Tibial nerve (tissue), 4 donors: ENCODE results near the gene EXOC4. TPM values are rescaled to one million over a fixed set of nuclear protein-coding genes. Genes with fewer than 3 reads are reported as not detected.

Experiments used
- DNase-seq, 2 donors: peaks; one replicate each; pipeline ENCODE4 v3.0.0-alpha.2; 2019; ENCODE audit warnings: low spot score in 2 of 2
- H3K27ac ChIP-seq, 4 donors: fragments of 200-600 bp; sonication (generic) in 3 of 4; one replicate each; pipeline ENCODE4 v1.5.1; 2017 to 2019; ENCODE audit warnings: mild to moderate bottlenecking in 1 of 4
- H3K27me3 ChIP-seq, 2 donors: fragments of 200-600 bp; sonication (generic) in 1 of 2; one replicate each; pipeline versions ENCODE4 v1.5.1 to v1.6.0; 2017 to 2019
- H3K36me3 ChIP-seq, 3 donors: fragments of 200-600 bp; sonication (generic); one replicate each; pipeline ENCODE4 v1.5.1; 2018 to 2019
- H3K4me1 ChIP-seq, 4 donors: fragments of 200-600 bp; sonication (generic) in 3 of 4; one replicate each; pipeline ENCODE4 v1.5.1; 2017 to 2019
- H3K4me3 ChIP-seq, 4 donors: fragments of 200-600 bp; sonication (generic) in 3 of 4; one replicate each; pipeline ENCODE4 v1.5.1; 2017 to 2019; ENCODE audit warnings: mild to moderate bottlenecking in 1 of 4, moderate library complexity in 1 of 4
- H3K9me3 ChIP-seq, 4 donors: fragments of 200-600 bp; sonication (generic) in 3 of 4; one replicate each; pipeline ENCODE4 v1.5.1; 2017 to 2019
- EP300 ChIP-seq, 2 donors: sonication (generic); formaldehyde crosslinking; IDR thresholded peaks; one replicate each; pipeline ENCODE4 v1.6.1; 2017; ENCODE audit warnings: antibody characterized with exemption in 2 of 2, mild to moderate bottlenecking in 1 of 2
- POLR2A ChIP-seq, 2 donors: fragments of 450-650 bp; IDR thresholded peaks; one replicate each; pipeline ENCODE4 v1.6.1; 2017; ENCODE audit warnings: antibody characterized with exemption in 2 of 2, mild to moderate bottlenecking in 2 of 2, moderate library complexity in 2 of 2
- WGBS, 2 donors: methylation state at CpG; one replicate each; pipeline ENCODE4 v1.1.5; 2018; 5-methylcytosine and 5-hydroxymethylcytosine counted together
- total RNA-seq, 4 donors: library from RNA; depleted of rRNA; stranded (reverse); fragments of >200 nt; gene quantifications; one replicate each; pipeline ENCODE4 v1.1.0, GENCODE V29; 2016
- TF ChIP-seq, protein P1 (sequence below), 5 experiments: fragments of 200-600 bp in 3 of 5; fragments of 450-650 bp in 2 of 5; sonication (generic) in 3 of 5; IDR thresholded peaks; one replicate each; pipeline ENCODE4 v1.5.1; 2016 to 2019; ENCODE audit warnings: antibody characterized with exemption in 5 of 5, mild to moderate bottlenecking in 3 of 5, moderate library complexity in 2 of 5

The EXOC4 gene
- total RNA-seq, 4 donors from 2014 or later, result 70.0 to 104 (median 85.8) TPM

DNA sequence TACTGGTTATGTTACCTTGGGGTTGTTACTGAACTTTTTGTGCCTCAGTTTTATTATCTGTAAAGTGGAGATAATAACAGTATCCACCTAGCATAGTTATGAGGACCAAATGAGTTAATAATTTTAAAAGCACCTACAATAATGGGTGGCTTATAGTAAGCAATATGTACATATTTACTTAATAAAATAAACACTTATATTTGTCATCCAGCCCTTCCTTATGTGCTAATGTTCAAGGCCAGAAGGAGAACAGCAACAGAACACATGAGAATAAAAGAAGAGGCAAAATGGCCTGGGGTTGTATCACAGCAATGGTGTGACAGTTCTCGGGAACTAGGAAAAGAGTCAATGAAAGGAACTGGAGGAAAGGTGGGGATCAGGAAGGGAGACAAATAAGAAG is 618.9 kb downstream of the EXOC4 start:
- Histone ChIP-seq H3K4me3 (no peak overlapping the region), H3K36me3 (no peaks in the 10 kb centered on the region), H3K4me1 (no peaks in the 10 kb centered on the region), H3K27ac (no peak overlapping the region), H3K9me3 (no peaks in the 10 kb centered on the region), H3K27me3 (no peaks in the 10 kb centered on the region)
- no peak for DNase-seq
- TF ChIP-seq, protein P1, sequence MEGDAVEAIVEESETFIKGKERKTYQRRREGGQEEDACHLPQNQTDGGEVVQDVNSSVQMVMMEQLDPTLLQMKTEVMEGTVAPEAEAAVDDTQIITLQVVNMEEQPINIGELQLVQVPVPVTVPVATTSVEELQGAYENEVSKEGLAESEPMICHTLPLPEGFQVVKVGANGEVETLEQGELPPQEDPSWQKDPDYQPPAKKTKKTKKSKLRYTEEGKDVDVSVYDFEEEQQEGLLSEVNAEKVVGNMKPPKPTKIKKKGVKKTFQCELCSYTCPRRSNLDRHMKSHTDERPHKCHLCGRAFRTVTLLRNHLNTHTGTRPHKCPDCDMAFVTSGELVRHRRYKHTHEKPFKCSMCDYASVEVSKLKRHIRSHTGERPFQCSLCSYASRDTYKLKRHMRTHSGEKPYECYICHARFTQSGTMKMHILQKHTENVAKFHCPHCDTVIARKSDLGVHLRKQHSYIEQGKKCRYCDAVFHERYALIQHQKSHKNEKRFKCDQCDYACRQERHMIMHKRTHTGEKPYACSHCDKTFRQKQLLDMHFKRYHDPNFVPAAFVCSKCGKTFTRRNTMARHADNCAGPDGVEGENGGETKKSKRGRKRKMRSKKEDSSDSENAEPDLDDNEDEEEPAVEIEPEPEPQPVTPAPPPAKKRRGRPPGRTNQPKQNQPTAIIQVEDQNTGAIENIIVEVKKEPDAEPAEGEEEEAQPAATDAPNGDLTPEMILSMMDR (IDR thresholded peaks at IDR 0.05), result no peak
- TF ChIP-seq POLR2A (IDR thresholded peaks at IDR 0.05) (no peak), EP300 (IDR thresholded peaks at IDR 0.05) (no peak)
- 92 to 96% methylated on average over 1 of the region's 1 CpG for WGBS, 2 donors

DNA sequence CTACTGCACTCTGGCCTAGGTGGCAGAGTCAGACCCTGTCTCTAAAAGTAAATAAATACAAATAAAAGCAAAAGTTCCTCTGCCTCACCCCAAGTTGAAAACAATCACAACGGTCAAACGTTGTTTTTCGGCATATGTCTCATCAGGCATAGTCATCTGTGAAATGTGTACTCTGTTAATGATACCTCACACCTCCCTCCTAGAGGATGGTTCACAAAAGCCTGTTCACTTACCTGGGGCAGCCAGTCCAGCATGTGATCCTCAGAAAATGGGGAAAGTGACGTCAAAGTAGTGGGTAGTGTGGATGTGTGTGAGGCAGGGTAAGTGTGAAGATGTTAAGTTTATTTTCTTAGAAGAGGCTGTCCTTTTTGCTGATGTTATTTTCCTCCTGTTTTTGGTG is 620.3 kb downstream of the EXOC4 start:
- H3K27me3 ChIP-seq, result no peaks in the 10 kb centered on the region
- DNase-seq, result no peak
- TF ChIP-seq, protein P1 (IDR thresholded peaks at IDR 0.05), result no peak
- TF ChIP-seq EP300 (IDR thresholded peaks at IDR 0.05) (no peak), POLR2A (IDR thresholded peaks at IDR 0.05) (no peak)
- no peaks in the 10 kb centered on the region for H3K9me3 ChIP-seq
- no peak overlapping the region for H3K4me3 ChIP-seq
- no peak overlapping the region for H3K27ac ChIP-seq
- no peaks in the 10 kb centered on the region for H3K4me1 ChIP-seq
- H3K36me3 ChIP-seq, result no peaks in the 10 kb centered on the region
- WGBS, 2 donors, result 92 to 94% methylated on average over 4 of the region's 4 CpGs

DNA sequence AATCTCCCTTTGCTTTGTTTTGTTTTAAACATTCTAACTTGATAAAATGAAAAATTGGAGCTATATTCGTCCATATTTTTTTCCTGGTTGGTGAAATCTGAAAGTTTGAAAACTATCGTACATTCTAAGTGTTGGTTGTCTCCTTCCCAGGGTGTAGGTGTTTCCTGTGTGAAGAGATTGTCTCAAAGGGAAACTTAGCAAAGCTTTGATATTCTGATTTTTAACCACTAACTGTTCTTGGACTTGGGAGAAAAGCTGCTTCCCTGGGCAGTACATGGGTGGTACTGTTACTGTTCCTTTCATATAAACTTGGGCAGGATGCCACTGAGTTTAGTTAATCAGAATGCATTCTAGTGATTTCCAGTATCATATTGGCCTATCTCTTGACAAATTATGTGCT is 620.8 kb downstream of the EXOC4 start:
- TF ChIP-seq POLR2A (IDR thresholded peaks at IDR 0.05) (no peak), EP300 (IDR thresholded peaks at IDR 0.05) (no peak)
- TF ChIP-seq, protein P1 (IDR thresholded peaks at IDR 0.05), result no peak
- Histone ChIP-seq H3K4me3 (no peak overlapping the region), H3K4me1 (no peaks in the 10 kb centered on the region), H3K9me3 (no peaks in the 10 kb centered on the region), H3K36me3 (no peaks in the 10 kb centered on the region), H3K27ac (no peak overlapping the region), H3K27me3 (no peaks in the 10 kb centered on the region)
- 61 to 64% methylated on average over 2 of the region's 2 CpGs for WGBS, 2 donors
- no peak for DNase-seq

DNA sequence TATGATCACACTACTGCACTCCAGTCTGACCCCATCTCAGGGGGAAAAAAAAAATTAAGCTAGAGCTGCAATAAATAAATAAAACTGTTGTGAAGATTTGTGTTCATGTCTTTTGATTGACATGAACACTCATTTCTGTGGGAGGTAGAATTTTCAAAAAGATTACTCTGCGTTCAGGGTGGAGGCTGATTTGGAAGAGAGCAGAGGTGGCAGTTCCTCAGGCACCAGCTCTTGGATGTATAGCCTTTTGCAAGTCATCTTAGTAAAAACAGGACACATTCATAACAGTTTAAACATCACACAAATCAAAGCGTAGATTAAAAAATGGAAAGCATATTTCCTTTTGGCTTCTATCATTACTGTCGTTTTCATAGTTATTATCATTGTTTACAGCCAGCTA is 630.7 kb downstream of the EXOC4 start:
- no peak overlapping the region for H3K27ac ChIP-seq
- H3K4me1 ChIP-seq, result peaks cover 0 to 6% (median 0%) of the 10 kb centered on the region in 4 donors
- no peaks in the 10 kb centered on the region for H3K36me3 ChIP-seq
- no peaks in the 10 kb centered on the region for H3K9me3 ChIP-seq
- TF ChIP-seq, protein P1 (IDR thresholded peaks at IDR 0.05), result no peak
- no peak for TF ChIP-seq EP300 (IDR thresholded peaks at IDR 0.05)
- no peak for TF ChIP-seq POLR2A (IDR thresholded peaks at IDR 0.05)
- WGBS, 2 donors, result 81 to 82% methylated on average over 3 of the region's 3 CpGs
- H3K27me3 ChIP-seq, result no peaks in the 10 kb centered on the region
- no peak for DNase-seq
- no peak overlapping the region for H3K4me3 ChIP-seq

DNA sequence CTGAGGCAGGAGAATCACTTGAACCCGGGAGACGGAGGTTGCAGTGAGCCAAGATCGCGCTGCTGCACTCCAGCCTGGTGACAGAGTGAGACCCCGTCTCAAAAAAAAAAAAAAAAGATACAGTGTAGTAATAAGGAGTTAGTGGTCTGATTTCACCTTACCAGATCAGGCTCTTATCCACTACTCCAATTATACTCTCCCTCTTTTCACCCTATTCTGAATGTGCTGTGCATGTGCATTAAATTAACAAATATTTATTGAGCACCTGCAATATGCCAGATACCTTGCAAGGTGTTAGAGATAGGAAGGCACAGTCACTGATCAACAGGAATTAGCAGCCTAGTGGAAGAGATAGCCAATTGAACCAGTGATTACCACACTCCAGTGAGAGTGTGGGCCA is 632.3 kb downstream of the EXOC4 start:
- Histone ChIP-seq H3K27ac (no peak overlapping the region), H3K27me3 (no peaks in the 10 kb centered on the region), H3K36me3 (no peaks in the 10 kb centered on the region), H3K9me3 (no peaks in the 10 kb centered on the region), H3K4me1 (peaks cover 0 to 6% (median 0%) of the 10 kb centered on the region in 4 donors), H3K4me3 (no peak overlapping the region)
- DNase-seq, result no peak
- TF ChIP-seq, protein P1 (IDR thresholded peaks at IDR 0.05), result no peak
- no peak for TF ChIP-seq EP300 (IDR thresholded peaks at IDR 0.05)
- no peak for TF ChIP-seq POLR2A (IDR thresholded peaks at IDR 0.05)
- 97% methylated on average over 5 of the region's 5 CpGs for WGBS, 2 donors
